Stimulated activated naive CD4-positive, alpha-beta T cell (primary cell): ENCODE data around the gene PDIA4.

Experiments
- DNase-seq, 6 experiments: peaks; one replicate each; lab custom pipeline; 2025; lab: John Stamatoyannopoulos, UW

PDIA4 gene

DNA sequence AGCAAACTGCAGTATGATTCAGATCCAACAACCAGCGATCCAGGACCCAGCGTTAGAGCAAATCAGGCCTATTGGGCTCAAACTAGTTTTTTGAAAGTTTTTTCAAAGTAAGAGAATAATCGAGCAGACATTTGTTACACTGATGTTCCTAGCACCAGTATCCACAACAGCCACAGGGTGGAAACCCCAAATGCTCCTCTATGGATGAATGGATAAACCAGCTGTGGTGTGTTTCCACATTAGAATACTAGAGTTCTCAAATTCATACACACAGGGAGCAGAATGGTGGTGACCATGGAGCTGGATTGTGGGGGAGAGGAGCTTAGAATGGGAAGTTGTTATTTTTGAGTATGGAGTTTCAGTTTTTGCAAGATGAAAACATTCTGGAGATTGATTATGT is 60.7 kb downstream of the PDIA4 start:
- DNase-seq = no peak

DNA sequence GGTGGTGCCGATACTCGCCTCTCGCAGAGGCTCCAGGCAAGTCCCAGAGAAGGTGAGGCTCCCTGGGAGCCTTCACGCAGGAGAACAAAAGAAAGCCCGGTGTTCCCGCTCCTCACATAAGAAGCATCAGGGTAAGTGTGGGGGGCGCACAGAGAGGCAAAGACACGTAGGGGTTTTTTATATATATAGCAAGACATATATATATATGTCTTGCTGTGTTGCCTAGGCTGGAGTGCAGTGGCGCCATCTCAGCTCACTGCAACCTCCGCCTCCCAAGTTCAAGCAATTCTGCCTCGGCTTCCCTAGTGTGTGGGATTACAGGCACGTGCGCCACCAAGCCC is 61.3 kb downstream of the PDIA4 start:
- DNase-seq = no peak

DNA sequence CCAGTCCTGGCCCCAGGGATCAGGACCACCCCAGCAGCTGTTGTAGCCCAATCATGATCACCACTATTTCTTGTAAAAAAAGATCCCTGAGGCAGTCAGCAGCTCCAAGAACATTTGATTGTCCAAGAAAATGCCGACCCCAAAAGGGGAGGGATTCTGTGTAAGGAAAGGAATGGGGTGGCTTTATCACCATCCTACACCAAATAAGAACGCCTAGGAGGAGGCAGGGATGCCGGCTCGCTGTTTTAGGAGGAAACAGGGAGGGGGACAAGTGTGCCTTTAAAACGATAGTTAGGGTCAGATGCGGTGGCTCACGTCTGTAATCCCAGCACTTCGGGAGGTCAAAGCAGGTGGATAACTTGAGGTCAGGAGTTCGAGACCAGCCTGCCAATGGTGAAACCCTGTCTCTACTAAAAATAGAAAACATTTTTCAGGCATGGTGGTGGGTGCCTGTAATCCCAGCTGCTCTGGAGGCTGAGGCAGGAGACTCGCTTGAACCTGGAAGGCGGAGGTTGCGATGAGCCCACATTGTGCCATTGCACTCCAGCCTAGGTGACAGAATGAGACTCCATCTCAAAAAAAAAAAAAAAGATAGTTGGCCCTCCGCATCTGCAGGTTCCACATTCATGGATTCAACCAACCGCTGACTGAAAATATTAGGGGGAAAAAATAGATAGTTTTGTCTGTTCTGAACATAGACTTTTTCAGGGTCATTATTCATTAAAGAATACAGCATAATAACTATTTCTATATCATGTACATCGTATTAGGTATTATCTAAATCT is 63.6 kb downstream of the PDIA4 start:
- no peak for DNase-seq

DNA sequence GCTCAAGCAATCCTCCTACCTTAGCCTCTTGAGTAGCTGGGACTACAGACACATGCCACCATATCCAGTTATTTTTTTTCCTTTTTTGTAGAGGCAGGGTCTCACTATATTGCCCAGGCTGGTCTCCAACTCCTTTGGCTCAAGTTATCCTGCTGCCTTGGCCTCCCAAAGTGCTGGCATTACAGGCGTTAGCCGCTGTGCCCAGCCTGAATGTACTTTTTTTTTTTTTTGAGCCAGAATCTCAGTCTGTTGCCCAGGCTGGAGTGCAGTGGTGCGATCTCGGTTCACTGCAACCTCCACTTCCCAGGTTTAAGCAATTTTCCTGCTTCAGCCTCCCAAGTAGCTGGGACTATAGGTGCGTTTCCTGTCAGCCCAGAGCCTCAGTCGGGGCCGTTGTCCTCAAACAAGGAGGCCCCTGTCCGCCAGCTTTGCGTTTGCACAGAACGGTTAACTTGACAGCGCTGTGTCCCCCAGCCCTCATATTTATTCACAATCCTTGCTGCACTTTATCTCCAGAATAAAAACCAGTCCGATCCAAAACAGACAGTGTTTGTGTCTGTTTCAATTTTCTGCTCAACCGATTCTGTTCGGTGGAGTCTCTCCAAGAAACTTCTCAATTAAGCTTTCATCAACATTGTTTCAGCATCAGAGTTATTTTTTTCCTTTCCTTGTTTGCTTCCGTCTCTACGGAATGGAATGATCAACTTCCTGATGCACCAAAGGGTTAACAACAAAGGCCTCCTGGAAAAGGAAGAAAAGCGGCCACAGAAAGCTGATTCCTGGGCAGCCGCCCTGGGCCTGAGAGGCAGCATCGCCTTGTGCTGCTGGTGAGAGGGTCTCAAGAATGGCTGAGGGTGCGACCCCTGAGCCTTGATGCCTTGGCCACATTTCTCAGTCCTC is 64.5 kb downstream of the PDIA4 start:
- DNase-seq = peak in 2 of 6 experiments; percentile 10 to 16

DNA sequence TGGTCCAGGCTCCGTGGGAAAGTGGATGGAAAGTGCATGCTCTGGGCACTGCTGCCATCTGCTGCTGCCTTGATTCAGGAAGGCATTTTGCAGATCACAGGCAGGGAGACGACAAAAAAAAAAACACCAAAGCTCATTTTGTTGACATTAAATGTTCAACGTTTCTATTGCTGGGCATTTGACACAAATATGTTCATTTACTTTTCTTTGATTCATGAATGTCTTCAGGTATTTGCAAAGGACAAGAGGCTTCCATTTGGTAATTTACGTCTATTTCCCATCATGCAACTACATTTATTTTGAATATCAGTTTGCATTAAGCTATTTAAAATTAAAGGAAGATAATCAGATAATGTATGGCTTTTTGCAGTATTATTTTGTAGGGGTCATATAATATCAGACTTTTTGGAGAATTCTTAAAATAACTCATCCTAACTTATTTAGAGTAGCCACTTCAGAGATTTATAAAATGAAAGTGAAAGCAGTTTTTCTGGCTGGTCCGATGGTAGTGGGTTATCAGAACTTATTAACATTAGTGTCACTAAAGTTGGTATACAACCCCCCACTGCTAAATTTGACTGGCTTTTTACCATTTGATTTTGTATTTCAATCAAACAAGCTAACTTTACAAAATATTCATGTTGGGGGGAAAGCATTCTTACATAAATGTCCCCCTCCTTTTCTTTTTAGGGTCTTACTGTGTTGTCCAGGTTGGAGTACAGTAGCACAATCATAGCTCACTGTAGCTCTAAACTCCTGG is 65.3 kb downstream of the PDIA4 start:
- peak; percentile 26 to 91 (median 48) for DNase-seq

DNA sequence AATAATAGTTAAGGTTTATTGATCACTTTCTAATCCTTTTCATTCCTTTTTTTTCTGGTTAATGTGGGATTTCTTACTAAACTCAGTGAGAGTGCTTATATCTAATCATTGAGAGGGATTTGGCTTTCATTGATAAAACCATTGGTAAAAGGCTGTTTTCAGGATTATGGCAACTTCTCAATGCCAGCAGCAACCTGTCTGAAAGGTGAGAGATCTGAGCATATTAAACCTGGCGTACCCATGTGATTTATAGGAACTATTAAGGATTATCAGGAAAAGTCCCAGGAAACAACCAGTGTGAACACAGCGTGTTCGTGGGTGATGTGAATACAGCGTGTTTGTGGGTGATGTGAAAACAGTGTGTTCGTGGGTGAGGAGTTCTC is 65.9 kb downstream of the PDIA4 start:
- DNase-seq = no peak

DNA sequence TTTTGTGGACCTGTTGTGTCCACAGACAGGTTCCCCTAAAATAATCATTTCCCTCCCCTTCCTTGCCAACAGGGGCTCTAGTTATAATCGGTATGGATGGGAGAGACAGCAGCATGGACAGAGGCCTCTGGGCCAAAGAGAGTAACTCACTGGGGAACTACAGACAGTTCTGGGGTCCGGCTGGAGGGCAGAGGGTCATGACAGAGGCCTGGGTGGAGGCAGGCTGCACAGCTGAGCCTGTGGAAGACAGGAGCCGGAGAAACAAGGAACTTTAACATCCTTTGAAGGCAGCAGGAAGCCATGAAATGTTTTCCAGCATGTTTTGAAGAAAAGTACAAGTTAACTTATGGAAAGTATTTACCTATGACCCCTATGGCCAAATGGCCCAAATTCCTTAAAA is 68.6 kb downstream of the PDIA4 start:
- no peak for DNase-seq

DNA sequence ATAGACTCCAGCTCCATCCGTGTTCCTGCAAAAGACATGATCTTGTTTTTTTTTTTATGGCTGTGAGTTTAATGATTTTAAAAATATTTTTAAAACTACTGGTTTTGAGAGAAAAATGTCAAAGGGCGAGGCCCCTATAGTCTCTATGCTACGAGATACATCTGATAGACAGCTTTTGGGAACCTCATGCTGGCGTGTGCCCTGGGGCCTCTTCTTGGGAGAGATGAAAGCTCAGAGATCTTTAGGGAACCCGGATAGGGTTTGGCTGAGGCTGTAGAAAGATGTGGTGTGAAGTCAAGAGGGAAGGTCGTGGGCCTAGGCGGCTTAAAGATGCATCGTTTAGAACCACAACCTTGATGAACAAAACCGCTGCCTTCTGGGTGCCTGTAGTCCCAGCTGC is 70.2 kb downstream of the PDIA4 start:
- no peak for DNase-seq

DNA sequence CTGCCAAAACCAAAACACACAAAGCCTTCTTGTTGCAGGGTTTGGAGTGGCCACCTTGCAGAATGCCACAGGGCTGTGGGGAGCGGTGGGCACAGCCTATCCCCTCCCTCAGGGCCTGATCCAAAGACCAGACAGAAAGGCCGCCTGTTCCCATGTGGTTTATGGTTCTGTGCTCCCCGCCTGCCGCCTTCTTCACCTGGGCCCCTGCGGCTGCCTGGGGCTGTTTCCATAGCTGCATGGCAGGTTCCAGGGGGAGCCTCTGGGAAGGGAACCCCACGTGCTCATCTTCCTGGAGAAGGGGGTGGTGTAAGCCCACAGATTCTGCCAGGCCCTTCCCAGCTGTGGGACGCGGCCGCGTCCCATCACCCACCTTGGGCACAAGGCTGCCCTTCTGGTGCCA is 73.5 kb downstream of the PDIA4 start:
- no peak for DNase-seq

DNA sequence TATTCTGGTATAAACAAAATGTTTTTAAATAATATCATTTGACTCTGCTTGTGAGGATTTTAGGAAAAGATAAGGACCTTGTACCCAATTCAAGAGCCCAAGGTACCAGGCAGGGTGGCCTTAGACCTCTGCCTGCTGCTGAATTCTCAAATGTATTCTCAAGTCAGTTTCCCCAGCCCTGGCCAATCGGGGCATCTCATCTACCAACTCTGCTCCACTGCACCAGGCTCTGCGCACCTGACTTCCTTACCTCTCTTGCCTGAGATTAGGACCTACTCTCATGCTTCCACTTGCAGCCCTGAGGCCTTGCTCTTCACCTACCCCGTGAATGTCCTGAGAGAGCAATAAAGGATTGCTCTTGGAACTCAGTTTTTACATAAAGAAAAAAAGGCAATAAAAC is 74.6 kb downstream of the PDIA4 start:
- DNase-seq = no peak
